Measurements from ENCODE around the gene FBLN1. TPM values are rescaled to one million over a fixed set of nuclear protein-coding genes. Genes with fewer than 3 reads are reported as not detected.

The FBLN1 gene
- total and polyA plus RNA-seq, 2 donors (not counting 3 experiments of a cell fraction or from before 2014, with no cell fraction given) = 1.2 to 4.0 TPM

DNA sequence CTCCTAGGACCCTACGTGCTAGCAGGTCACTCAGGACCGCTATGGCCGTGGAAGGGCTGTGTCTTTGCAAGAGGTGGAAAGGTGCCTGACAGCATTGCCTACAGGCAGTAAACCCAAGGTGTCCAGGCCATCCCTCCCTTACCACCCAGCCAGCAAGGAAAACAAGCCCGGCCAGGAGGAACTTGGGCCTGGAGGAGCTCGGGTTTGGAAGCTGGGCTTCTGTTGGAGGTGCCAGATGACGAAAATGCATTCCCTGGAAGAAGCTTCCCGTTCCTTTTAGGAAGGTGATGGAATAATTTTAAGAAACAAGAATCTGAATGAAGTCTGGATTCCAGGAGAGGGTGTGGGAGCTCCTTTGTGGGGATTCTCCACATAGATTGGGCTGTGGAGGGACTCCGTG is 23.6 kb downstream of the FBLN1 start:
- H2AFZ ChIP-seq (ENCODE audit: low read depth, low read length) = no peak overlapping the region
- H3K4me3 ChIP-seq (replicated peaks in 1 of 3; ENCODE audit: insufficient read depth in 1 of 3, low read depth in 1 of 3, low read length in 3 of 3) = no peak overlapping the region
- intact Hi-C loops (cut with micrococcal nuclease) (no loop called here), dilution Hi-C loops (cut with MboI; ENCODE audit: extremely low pct_ligation_motif_present, low sequenced_read_pairs) (no loop called here)
- ChIA-PET CTCF (interaction anchor here (1.5 to 1.8 kb wide), 2 partner anchors 9 to 28 kb away, joined by 3 to 4 read pairs; no protein-coding TSS in a partner anchor), POLR2A (no interaction called here)
- H3K27me3 ChIP-seq (ENCODE audit: control insufficient read depth in 2 of 2, insufficient read depth in 2 of 2, low read length in 2 of 2) = no peaks in the 10 kb centered on the region
- no peak overlapping the region for H3K27ac ChIP-seq (ENCODE audit: insufficient read depth, low read depth, low read length)
- no peaks in the 10 kb centered on the region for H3K9me1 ChIP-seq (replicated peaks; ENCODE audit: control insufficient read depth, extremely low read depth, insufficient read depth, low read length)
- FAIRE-seq = no peak
- H3K9ac ChIP-seq (replicated peaks; ENCODE audit: extremely low read depth, insufficient read depth, low read length) = no peak overlapping the region
- H3K79me2 ChIP-seq (ENCODE audit: control insufficient read depth, insufficient read depth, low read length) = no peaks in the 10 kb centered on the region
- H3K4me2 ChIP-seq (ENCODE audit: insufficient read depth, low read length) = no peak overlapping the region
- H3K4me1 ChIP-seq (ENCODE audit: control insufficient read depth, extremely low read depth, insufficient read depth, low read length) = no peaks in the 10 kb centered on the region
- no peaks in the 10 kb centered on the region for H3K36me3 ChIP-seq (ENCODE audit: control insufficient read depth in 2 of 2, extremely low read depth in 1 of 2, insufficient read depth in 2 of 2, low read length in 2 of 2)
- TF ChIP-seq MYC (IDR thresholded peaks at IDR 0.05; ENCODE audit: low read depth, low read length) (no peak), POLR2A (IDR thresholded peaks at IDR 0.05; ENCODE audit: low read depth, low read length) (no peak), EZH2 (IDR thresholded peaks at IDR 0.05; ENCODE audit: borderline replicate concordance, low read depth, low read length, severe bottlenecking) (no peak), POLR2AphosphoS5 (IDR thresholded peaks at IDR 0.05; ENCODE audit: insufficient read depth, low read depth, low read length) (no peak), GATA2 (IDR thresholded peaks at IDR 0.05; ENCODE audit: insufficient read depth, insufficient read length, low read depth, low read length) (no peak), FOS (IDR thresholded peaks at IDR 0.05; ENCODE audit: borderline replicate concordance, insufficient read depth, low read length) (no peak)
- TF ChIP-seq, protein P1, sequence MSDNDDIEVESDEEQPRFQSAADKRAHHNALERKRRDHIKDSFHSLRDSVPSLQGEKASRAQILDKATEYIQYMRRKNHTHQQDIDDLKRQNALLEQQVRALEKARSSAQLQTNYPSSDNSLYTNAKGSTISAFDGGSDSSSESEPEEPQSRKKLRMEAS (IDR thresholded peaks at IDR 0.05; ENCODE audit: insufficient read depth, insufficient read length) = no peak
- TF ChIP-seq, protein P2, sequence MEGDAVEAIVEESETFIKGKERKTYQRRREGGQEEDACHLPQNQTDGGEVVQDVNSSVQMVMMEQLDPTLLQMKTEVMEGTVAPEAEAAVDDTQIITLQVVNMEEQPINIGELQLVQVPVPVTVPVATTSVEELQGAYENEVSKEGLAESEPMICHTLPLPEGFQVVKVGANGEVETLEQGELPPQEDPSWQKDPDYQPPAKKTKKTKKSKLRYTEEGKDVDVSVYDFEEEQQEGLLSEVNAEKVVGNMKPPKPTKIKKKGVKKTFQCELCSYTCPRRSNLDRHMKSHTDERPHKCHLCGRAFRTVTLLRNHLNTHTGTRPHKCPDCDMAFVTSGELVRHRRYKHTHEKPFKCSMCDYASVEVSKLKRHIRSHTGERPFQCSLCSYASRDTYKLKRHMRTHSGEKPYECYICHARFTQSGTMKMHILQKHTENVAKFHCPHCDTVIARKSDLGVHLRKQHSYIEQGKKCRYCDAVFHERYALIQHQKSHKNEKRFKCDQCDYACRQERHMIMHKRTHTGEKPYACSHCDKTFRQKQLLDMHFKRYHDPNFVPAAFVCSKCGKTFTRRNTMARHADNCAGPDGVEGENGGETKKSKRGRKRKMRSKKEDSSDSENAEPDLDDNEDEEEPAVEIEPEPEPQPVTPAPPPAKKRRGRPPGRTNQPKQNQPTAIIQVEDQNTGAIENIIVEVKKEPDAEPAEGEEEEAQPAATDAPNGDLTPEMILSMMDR (IDR thresholded peaks at IDR 0.05; ENCODE audit: extremely low read depth in 1 of 2, insufficient read depth in 1 of 2, low read depth in 1 of 2, low read length in 2 of 2) = no peak
- no TSS peak for BruUV-seq (replicated peaks)
- no peak for DNase-seq (ENCODE audit: low read depth, low spot score)
- no peaks in the 10 kb centered on the region for H3K9me3 ChIP-seq (replicated peaks; ENCODE audit: control insufficient read depth, insufficient read depth, low read length)
- no peaks in the 10 kb centered on the region for H4K20me1 ChIP-seq (replicated peaks; ENCODE audit: control insufficient read depth, extremely low read depth, insufficient read depth, low read length)

Measured in endothelial cell of umbilical vein (primary cell).